ENCODE data around the gene YAF2. TPM values are rescaled to one million over a fixed set of nuclear protein-coding genes. Genes with fewer than 3 reads are reported as not detected.

The YAF2 gene
- total RNA-seq, 1 experiment from 2014 or later: 15.0 TPM

DNA sequence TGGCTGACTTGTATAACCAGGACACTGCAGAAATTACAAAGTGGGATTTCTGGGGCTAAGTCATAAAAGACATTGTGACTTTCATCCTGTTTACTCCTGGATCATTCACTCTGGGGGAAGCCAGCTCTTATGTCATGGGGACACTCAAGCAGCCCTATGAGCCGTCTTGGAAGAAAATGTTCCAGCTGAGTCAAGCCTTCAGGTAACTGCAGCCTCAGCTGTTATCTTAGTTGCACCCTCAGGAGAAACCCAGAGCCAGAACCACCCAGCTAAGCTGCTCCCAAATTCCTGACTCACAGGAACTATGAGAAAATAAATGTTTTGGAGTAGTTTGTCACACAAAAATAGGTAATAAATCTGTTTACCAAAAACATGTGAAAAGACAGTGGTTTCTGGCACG lies 50.2 kb downstream of the YAF2 start:
- no peaks in the 10 kb centered on the region for H3K36me3 ChIP-seq (ENCODE audit: control insufficient read depth in 1 of 2, insufficient read depth in 2 of 2, low read length in 2 of 2)
- ChIA-PET POLR2A (no interaction called here), CTCF (no interaction called here), RAD21 (ENCODE audit: low non-redundant PET in 1 of 2, low total read pairs in 2 of 2, uncharacterized antibody in 2 of 2, unreplicated experiment in 2 of 2) (no interaction called here)
- H3K27me3 ChIP-seq (ENCODE audit: insufficient read depth, low read length): no peaks in the 10 kb centered on the region
- no TSS peak for BruUV-seq (replicated peaks)
- H3K9me2 ChIP-seq (ENCODE audit: insufficient read depth): no peaks in the 10 kb centered on the region
- H4K20me1 ChIP-seq (ENCODE audit: insufficient read depth): no peaks in the 10 kb centered on the region
- no peaks in the 10 kb centered on the region for H3K79me2 ChIP-seq (ENCODE audit: insufficient read depth, low read length)
- no peak overlapping the region for H2AFZ ChIP-seq (ENCODE audit: low read depth, low read length, poor library complexity, severe bottlenecking)
- H3K4me1 ChIP-seq (ENCODE audit: control insufficient read depth in 1 of 2, insufficient read depth in 2 of 2, low read length in 2 of 2): no peaks in the 10 kb centered on the region
- DNase-seq (ENCODE audit: low read depth, low spot score) (no peak), ATAC-seq (no peak)
- intact Hi-C loops (cut with micrococcal nuclease): no loop called here
- H3K9me3 ChIP-seq (ENCODE audit: control insufficient read depth in 1 of 2, insufficient read depth in 1 of 2, low read depth in 1 of 2, low read length in 2 of 2): no peaks in the 10 kb centered on the region
- TF ChIP-seq, protein P1, sequence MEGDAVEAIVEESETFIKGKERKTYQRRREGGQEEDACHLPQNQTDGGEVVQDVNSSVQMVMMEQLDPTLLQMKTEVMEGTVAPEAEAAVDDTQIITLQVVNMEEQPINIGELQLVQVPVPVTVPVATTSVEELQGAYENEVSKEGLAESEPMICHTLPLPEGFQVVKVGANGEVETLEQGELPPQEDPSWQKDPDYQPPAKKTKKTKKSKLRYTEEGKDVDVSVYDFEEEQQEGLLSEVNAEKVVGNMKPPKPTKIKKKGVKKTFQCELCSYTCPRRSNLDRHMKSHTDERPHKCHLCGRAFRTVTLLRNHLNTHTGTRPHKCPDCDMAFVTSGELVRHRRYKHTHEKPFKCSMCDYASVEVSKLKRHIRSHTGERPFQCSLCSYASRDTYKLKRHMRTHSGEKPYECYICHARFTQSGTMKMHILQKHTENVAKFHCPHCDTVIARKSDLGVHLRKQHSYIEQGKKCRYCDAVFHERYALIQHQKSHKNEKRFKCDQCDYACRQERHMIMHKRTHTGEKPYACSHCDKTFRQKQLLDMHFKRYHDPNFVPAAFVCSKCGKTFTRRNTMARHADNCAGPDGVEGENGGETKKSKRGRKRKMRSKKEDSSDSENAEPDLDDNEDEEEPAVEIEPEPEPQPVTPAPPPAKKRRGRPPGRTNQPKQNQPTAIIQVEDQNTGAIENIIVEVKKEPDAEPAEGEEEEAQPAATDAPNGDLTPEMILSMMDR (IDR thresholded peaks at IDR 0.05 in 2 of 3, conservative IDR thresholded peaks at IDR 0.05 in 1 of 3; ENCODE audit: borderline replicate concordance in 1 of 3, insufficient read depth in 1 of 3, low read depth in 2 of 3, low read length in 2 of 3): no peak
- TF ChIP-seq EZH2phosphoT487 (IDR thresholded peaks at IDR 0.05; ENCODE audit: borderline replicate concordance): no peak
- TF ChIP-seq YY1 (IDR thresholded peaks at IDR 0.05; ENCODE audit: extremely low read depth, insufficient replicate concordance, low read depth, low read length): no peak
- TF ChIP-seq, protein P2, sequence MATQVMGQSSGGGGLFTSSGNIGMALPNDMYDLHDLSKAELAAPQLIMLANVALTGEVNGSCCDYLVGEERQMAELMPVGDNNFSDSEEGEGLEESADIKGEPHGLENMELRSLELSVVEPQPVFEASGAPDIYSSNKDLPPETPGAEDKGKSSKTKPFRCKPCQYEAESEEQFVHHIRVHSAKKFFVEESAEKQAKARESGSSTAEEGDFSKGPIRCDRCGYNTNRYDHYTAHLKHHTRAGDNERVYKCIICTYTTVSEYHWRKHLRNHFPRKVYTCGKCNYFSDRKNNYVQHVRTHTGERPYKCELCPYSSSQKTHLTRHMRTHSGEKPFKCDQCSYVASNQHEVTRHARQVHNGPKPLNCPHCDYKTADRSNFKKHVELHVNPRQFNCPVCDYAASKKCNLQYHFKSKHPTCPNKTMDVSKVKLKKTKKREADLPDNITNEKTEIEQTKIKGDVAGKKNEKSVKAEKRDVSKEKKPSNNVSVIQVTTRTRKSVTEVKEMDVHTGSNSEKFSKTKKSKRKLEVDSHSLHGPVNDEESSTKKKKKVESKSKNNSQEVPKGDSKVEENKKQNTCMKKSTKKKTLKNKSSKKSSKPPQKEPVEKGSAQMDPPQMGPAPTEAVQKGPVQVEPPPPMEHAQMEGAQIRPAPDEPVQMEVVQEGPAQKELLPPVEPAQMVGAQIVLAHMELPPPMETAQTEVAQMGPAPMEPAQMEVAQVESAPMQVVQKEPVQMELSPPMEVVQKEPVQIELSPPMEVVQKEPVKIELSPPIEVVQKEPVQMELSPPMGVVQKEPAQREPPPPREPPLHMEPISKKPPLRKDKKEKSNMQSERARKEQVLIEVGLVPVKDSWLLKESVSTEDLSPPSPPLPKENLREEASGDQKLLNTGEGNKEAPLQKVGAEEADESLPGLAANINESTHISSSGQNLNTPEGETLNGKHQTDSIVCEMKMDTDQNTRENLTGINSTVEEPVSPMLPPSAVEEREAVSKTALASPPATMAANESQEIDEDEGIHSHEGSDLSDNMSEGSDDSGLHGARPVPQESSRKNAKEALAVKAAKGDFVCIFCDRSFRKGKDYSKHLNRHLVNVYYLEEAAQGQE (IDR thresholded peaks at IDR 0.05; ENCODE audit: low read depth): no peak
- no peak overlapping the region for H3K4me3 ChIP-seq (replicated peaks in 1 of 2; ENCODE audit: low read depth in 1 of 2, low read length in 2 of 2)
- no peak overlapping the region for H3K9ac ChIP-seq (ENCODE audit: low read length)
- no peak overlapping the region for H3K27ac ChIP-seq (ENCODE audit: low read depth, low read length)
- H3K4me2 ChIP-seq (ENCODE audit: low read length): no peak overlapping the region
